ENCODE data around the gene CTNNA2.

- TF ChIP-seq, protein P1, sequence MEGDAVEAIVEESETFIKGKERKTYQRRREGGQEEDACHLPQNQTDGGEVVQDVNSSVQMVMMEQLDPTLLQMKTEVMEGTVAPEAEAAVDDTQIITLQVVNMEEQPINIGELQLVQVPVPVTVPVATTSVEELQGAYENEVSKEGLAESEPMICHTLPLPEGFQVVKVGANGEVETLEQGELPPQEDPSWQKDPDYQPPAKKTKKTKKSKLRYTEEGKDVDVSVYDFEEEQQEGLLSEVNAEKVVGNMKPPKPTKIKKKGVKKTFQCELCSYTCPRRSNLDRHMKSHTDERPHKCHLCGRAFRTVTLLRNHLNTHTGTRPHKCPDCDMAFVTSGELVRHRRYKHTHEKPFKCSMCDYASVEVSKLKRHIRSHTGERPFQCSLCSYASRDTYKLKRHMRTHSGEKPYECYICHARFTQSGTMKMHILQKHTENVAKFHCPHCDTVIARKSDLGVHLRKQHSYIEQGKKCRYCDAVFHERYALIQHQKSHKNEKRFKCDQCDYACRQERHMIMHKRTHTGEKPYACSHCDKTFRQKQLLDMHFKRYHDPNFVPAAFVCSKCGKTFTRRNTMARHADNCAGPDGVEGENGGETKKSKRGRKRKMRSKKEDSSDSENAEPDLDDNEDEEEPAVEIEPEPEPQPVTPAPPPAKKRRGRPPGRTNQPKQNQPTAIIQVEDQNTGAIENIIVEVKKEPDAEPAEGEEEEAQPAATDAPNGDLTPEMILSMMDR (conservative IDR thresholded peaks at IDR 0.05), result no peak
- TF ChIP-seq EZH2 (IDR thresholded peaks at IDR 0.05; ENCODE audit: low read depth), result no peak
Measured at GRCh38 chr2:79862756-79863155, 349.9 kb downstream of the CTNNA2 start.

All from PC-9 (cell line).